VCaP (cell line): ENCODE results near the gene VSTM2B.
A peak's percentile ranks its signal among the peaks of the same experiment; 100 is the strongest.

ENCODE experiments used
- H3K27ac ChIP-seq: fragments of 450-650 bp; 2 replicates; pipeline ENCODE4 v1.5.1; 2017
- CTCF ChIP-seq: fragments of 450-650 bp; conservative IDR thresholded peaks from 2 replicates; pipeline ENCODE4 v1.5.1; 2017; ENCODE audit warnings: mild to moderate bottlenecking, moderate library complexity

Gene VSTM2B

GRCh38 chr19:29524201-29524911 is 1.4 kb upstream of the VSTM2B start:
- no peak overlapping the region for H3K27ac ChIP-seq
- TF ChIP-seq CTCF: no peak

- no peak for TF ChIP-seq CTCF
- no peak overlapping the region for H3K27ac ChIP-seq
These were observed 622 bp upstream of the VSTM2B start for GRCh38 chr19:29524912-29525831.

GRCh38 chr19:29526730-29527499 is 1.1 kb downstream of the VSTM2B start:
- no peak for TF ChIP-seq CTCF

GRCh38 chr19:29527500-29528328 is 1.9 kb downstream of the VSTM2B start:
- no peak for TF ChIP-seq CTCF
- no peak overlapping the region for H3K27ac ChIP-seq

More at GRCh38 chr19:29526730-29527499, 1.1 kb downstream of the VSTM2B start:
- no peak overlapping the region for H3K27ac ChIP-seq

- H3K27ac ChIP-seq: no peak overlapping the region
- TF ChIP-seq CTCF: peak; percentile 97
These were observed 2.7 kb downstream of the VSTM2B start for GRCh38 chr19:29528350-29528945.

GRCh38 chr19:29528946-29529645 is 3.3 kb downstream of the VSTM2B start:
- no peak overlapping the region for H3K27ac ChIP-seq
- TF ChIP-seq CTCF: no peak
